ENCODE results near the gene VPS41.

DNA sequence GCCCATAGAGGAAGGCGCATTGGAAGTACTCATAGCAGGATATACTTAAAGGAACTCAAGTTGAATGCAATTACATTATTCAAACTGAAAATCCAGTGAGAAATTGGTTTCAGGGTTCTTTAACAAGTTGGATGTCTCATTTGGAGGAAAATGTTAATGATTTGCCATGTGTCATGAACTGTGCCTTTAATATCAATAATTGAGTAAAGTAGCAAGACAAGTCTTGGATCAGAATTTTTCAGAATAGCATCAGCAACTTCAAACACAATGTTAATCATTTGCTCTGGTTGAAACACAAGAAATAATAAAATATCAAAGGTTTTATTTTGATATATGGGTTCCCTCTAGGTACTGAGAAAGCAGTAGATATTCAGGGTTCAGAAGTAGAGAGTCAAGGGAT is 44.2 kb upstream of the VPS41 start:
- no peak for TF ChIP-seq CHD2 (IDR thresholded peaks at IDR 0.05; ENCODE audit: low read depth, low read length)
- TF ChIP-seq, protein P1, sequence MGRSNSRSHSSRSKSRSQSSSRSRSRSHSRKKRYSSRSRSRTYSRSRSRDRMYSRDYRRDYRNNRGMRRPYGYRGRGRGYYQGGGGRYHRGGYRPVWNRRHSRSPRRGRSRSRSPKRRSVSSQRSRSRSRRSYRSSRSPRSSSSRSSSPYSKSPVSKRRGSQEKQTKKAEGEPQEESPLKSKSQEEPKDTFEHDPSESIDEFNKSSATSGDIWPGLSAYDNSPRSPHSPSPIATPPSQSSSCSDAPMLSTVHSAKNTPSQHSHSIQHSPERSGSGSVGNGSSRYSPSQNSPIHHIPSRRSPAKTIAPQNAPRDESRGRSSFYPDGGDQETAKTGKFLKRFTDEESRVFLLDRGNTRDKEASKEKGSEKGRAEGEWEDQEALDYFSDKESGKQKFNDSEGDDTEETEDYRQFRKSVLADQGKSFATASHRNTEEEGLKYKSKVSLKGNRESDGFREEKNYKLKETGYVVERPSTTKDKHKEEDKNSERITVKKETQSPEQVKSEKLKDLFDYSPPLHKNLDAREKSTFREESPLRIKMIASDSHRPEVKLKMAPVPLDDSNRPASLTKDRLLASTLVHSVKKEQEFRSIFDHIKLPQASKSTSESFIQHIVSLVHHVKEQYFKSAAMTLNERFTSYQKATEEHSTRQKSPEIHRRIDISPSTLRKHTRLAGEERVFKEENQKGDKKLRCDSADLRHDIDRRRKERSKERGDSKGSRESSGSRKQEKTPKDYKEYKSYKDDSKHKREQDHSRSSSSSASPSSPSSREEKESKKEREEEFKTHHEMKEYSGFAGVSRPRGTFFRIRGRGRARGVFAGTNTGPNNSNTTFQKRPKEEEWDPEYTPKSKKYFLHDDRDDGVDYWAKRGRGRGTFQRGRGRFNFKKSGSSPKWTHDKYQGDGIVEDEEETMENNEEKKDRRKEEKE (IDR thresholded peaks at IDR 0.05): no peak

All from HepG2 (cell line).